Measurements from ENCODE around the gene GCNA.
"Not testable (repeated sequence)": the region's sequence is repeated elsewhere in the genome, so short reads cannot be mapped to it uniquely, and the experiment has no call there.

DNA sequence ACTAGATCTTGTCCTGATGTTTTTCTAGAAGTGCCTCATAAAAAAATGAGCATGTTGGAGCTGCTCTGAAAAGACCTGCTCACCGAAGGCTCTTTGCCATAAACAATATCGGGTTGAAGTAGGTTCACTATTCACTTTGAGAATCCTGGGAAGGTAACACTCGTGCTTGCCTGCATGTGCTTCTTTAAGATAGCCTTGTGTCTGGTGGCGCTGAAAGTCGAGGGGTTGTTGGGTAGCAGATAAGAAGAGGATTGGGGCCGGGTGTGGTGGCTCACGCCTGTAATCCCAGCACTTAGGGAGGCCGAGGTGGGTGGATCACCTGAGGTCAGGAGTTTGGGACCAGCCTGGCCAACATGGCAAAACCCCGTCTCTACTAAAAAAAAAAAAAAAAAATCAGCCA is 33.5 kb downstream of the GCNA start:
- not testable (repeated sequence) for TF ChIP-seq CTCF (conservative IDR thresholded peaks at IDR 0.05); ZFX (IDR thresholded peaks at IDR 0.05)
